Epithelial cell of prostate (primary cell): ENCODE measurements around the gene PRELID3B.

ENCODE experiments used
- DNase-seq: peaks from one replicate; pipeline ENCODE4 v3.0.0-alpha.2; 2011; ENCODE audit warnings: low read depth, low spot score
- H3K27ac ChIP-seq: fragments of 450-650 bp; 2 replicates; pipeline ENCODE4 v1.5.1; 2017; ENCODE audit warnings: mild to moderate bottlenecking

Gene PRELID3B

GRCh38 chr20:58985656-58986055 lies 56.9 kb downstream of the PRELID3B start:
- no peak for DNase-seq
- H3K27ac ChIP-seq, result no peak overlapping the region

GRCh38 chr20:58984691-58985090 lies 57.9 kb downstream of the PRELID3B start:
- DNase-seq, result no peak
- H3K27ac ChIP-seq, result no peak overlapping the region
